IMR-90 (cell line): ENCODE measurements around the gene ADD2.

Source experiments
- BHLHE40 ChIP-seq: fragments of 150-350 bp; IDR thresholded peaks from 2 replicates; pipeline ENCODE4 v1.6.1; 2016; ENCODE audit warnings: mild to moderate bottlenecking, low read depth, low read length
- CEBPB ChIP-seq: IDR thresholded peaks from 2 replicates; pipeline ENCODE4 v1.6.1; 2012; ENCODE audit warnings: low read depth, low read length, improper control_type of control experiment
- ELK1 ChIP-seq: fragments of 150-350 bp; IDR thresholded peaks from 2 replicates; pipeline ENCODE4 v1.6.1; 2016; ENCODE audit warnings: low read depth, mild to moderate bottlenecking, low read length, moderate library complexity, borderline replicate concordance
- MAFK ChIP-seq: IDR thresholded peaks from 2 replicates; pipeline ENCODE4 v1.6.1; 2012; ENCODE audit warnings: low read depth, low read length, improper control_type of control experiment
- MAZ ChIP-seq: IDR thresholded peaks from 2 replicates; pipeline ENCODE4 v1.6.1; 2012; ENCODE audit warnings: low read depth, mild to moderate bottlenecking, low read length, improper control_type of control experiment, moderate library complexity, borderline replicate concordance
- MXI1 ChIP-seq: IDR thresholded peaks from 2 replicates; pipeline ENCODE4 v1.6.1; 2012; ENCODE audit warnings: low read depth, mild to moderate bottlenecking, low read length, moderate library complexity, borderline replicate concordance
- POLR2A ChIP-seq: IDR thresholded peaks from 2 replicates; pipeline ENCODE4 v1.6.1; 2012; ENCODE audit warnings: mild to moderate bottlenecking, low read depth, low read length
- RAD21 ChIP-seq: IDR thresholded peaks from 2 replicates; pipeline ENCODE4 v1.6.1; 2012; ENCODE audit warnings: low read length, improper control_type of control experiment
- RFX5 ChIP-seq: IDR thresholded peaks from 2 replicates; pipeline ENCODE4 v1.8.0; 2012; ENCODE audit warnings: low read depth, mild to moderate bottlenecking, low read length, moderate library complexity
- SMC3 ChIP-seq: fragments of 150-350 bp; IDR thresholded peaks from 2 replicates; pipeline ENCODE4 v1.6.1; 2016; ENCODE audit warnings: low read depth, mild to moderate bottlenecking, antibody characterized with exemption, low read length, moderate library complexity
- TF ChIP-seq, protein P1 (sequence below): conservative IDR thresholded peaks from 2 replicates; pipeline ENCODE4 v1.5.1; 2012; ENCODE audit warnings: mild to moderate bottlenecking, low read depth, low read length, improper control_type of control experiment
- TF ChIP-seq, protein P2 (sequence below): fragments of 150-350 bp; IDR thresholded peaks from 2 replicates; pipeline ENCODE4 v1.6.1; 2017; ENCODE audit warnings: mild to moderate bottlenecking, antibody characterized with exemption, low read length, low read depth

- TF ChIP-seq, protein P1, sequence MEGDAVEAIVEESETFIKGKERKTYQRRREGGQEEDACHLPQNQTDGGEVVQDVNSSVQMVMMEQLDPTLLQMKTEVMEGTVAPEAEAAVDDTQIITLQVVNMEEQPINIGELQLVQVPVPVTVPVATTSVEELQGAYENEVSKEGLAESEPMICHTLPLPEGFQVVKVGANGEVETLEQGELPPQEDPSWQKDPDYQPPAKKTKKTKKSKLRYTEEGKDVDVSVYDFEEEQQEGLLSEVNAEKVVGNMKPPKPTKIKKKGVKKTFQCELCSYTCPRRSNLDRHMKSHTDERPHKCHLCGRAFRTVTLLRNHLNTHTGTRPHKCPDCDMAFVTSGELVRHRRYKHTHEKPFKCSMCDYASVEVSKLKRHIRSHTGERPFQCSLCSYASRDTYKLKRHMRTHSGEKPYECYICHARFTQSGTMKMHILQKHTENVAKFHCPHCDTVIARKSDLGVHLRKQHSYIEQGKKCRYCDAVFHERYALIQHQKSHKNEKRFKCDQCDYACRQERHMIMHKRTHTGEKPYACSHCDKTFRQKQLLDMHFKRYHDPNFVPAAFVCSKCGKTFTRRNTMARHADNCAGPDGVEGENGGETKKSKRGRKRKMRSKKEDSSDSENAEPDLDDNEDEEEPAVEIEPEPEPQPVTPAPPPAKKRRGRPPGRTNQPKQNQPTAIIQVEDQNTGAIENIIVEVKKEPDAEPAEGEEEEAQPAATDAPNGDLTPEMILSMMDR = no peak
- TF ChIP-seq RAD21 = no peak
- no peak for TF ChIP-seq MXI1
- no peak for TF ChIP-seq MAZ
- TF ChIP-seq POLR2A = no peak
- TF ChIP-seq SMC3 = no peak
- TF ChIP-seq CEBPB = no peak
- TF ChIP-seq, protein P2, sequence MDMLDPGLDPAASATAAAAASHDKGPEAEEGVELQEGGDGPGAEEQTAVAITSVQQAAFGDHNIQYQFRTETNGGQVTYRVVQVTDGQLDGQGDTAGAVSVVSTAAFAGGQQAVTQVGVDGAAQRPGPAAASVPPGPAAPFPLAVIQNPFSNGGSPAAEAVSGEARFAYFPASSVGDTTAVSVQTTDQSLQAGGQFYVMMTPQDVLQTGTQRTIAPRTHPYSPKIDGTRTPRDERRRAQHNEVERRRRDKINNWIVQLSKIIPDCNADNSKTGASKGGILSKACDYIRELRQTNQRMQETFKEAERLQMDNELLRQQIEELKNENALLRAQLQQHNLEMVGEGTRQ = no peak
- no peak for TF ChIP-seq MAFK
- no peak for TF ChIP-seq ELK1
- no peak for TF ChIP-seq RFX5
- TF ChIP-seq BHLHE40 = no peak
Observed at GRCh38 chr2:70795164-70795995, 27.4 kb upstream of the ADD2 start.
